Mammary microvascular endothelial cell (primary cell): ENCODE results near the gene OR5B12. TPM values are rescaled to one million over a fixed set of nuclear protein-coding genes. Genes with fewer than 3 reads are reported as not detected.

Experiments used
- total RNA-seq: library from RNA; depleted of rRNA; stranded (reverse); fragments of >200 nt; gene quantifications from 2 replicates; pipeline ENCODE4 v1.2.3, GENCODE V29; 2015

Gene OR5B12
- total RNA-seq, result not detected in 2 replicates

DNA sequence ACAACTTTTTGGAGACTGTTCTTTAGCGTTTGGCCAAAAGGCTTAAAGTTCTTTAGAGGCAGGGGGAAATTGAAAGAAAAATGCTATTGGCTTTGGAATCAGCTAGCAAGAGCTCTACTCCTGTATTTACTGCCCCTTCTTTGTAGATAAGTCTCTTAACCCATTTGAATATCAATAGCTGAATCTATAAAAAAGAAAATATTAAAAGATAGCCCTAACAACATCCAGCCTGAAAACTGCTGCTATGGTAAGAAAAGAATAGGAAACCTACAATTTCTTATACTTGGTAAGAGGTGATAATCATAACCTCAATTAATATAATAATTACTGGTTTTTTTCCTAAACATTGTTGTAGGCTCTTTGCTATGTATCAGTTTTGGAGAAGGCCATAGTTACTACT, at the start of gene OR5B12:
Gene OR5B12, minus strand, starts transcription at position 101 of the 400 bp plus-strand sequence. CDS start 2,085 bp downstream, outside the sequence.

DNA sequence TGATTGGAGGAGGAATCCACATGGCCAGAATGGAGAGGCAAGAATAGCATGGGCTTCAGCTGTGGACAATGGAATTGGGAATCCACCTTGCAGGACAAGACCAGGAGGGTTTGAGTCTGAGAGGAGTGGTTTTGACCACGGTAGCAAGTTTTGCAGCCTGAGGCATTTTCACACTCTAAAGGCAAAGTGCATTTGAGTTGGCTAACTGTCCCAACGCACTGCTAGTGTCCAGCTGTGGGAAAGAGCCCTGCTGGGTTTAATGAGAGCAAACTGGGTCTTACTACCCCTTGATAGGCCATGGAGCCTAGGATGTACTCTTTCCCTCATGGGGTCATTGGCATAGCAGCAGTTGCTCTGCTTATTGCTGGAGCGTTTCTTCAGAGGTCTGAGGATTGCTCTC, 14.0 kb downstream of the OR5B12 start, which contains the start of gene OR5B2:
Gene OR5B2, minus strand, starts transcription at position 101 of the 400 bp plus-strand sequence. CDS start 4,860 bp downstream, outside the sequence.

DNA sequence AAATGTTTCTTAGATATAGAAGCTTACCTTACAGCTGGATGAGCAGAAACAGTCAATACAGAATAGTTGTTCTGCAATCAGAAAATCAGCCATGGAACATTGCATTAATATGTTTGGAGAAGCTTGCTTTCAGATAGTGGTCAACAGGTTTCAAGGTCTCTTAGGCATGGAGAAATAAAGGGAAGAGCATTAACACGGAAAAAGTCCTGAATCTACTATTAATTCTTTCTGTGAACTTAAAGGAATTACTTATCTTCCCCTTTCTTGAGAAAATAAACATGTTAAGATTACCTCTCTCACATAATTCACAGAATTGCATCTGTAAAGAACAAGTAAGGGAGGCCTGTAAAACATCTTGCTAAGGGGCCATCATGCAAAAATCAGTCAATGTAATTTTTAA, 35.3 kb downstream of the OR5B12 start, which contains the start of gene OR5B3:
Gene OR5B3, minus strand, starts transcription at position 101 of the 400 bp plus-strand sequence. CDS start 3,465 bp downstream, outside the sequence.

Other genes with a start within 250 kb of the OR5B12 start
- not detected in 2 replicates for gene OR1S2, start 238.1 kb downstream of the OR5B12 start, total RNA-seq
- gene OR1S1, start 229.5 kb downstream of the OR5B12 start, total RNA-seq, result not detected in 2 replicates
- not detected in 2 replicates for gene OR10Q1, start 213.3 kb downstream of the OR5B12 start, total RNA-seq
- not detected in 2 replicates for gene OR10W1, start 174.0 kb downstream of the OR5B12 start, total RNA-seq
- gene OR5B17, start 83.2 kb downstream of the OR5B12 start, total RNA-seq, result not detected in 2 replicates
- gene OR5B3, start 35.4 kb downstream of the OR5B12 start, total RNA-seq, result not detected in 2 replicates
- not detected in 2 replicates for gene OR5B2, start 14.1 kb downstream of the OR5B12 start, total RNA-seq
- gene OR5B21, start 65.9 kb upstream of the OR5B12 start, total RNA-seq, result not detected in 2 replicates
- 6.0 and 6.9 TPM in 2 replicates for gene LPXN, start 133.6 kb upstream of the OR5B12 start, total RNA-seq
- 40.8 and 47.3 TPM in 2 replicates for gene ZFP91, start 136.8 kb upstream of the OR5B12 start, total RNA-seq
- gene CNTF, start 180.4 kb upstream of the OR5B12 start, total RNA-seq, result 0.27 and 0.34 TPM in 2 replicates